HG03045 (cell line): ENCODE results near the gene LPP.

Experiments
- ATAC-seq: cut with Tn5 transposase; IDR thresholded peaks from one replicate; pipeline ENCODE4 v1.9.1; 2021; ENCODE audit warnings: mild to moderate bottlenecking, moderate library complexity; ENCODE audit not compliant: unreplicated experiment

Gene LPP

GRCh38 chr3:188761964-188762363 lies 608.0 kb downstream of the LPP start:
- no peak for ATAC-seq

GRCh38 chr3:188764609-188765008 lies 610.7 kb downstream of the LPP start:
- ATAC-seq, result no peak

- no peak for ATAC-seq
These were observed 615.9 kb downstream of the LPP start for GRCh38 chr3:188769831-188770230.

GRCh38 chr3:188772886-188773285 lies 618.9 kb downstream of the LPP start:
- ATAC-seq, result no peak

- ATAC-seq, result no peak
These were observed 621.5 kb downstream of the LPP start for GRCh38 chr3:188775412-188775811.

GRCh38 chr3:188776447-188776846 lies 622.5 kb downstream of the LPP start:
- ATAC-seq, result no peak

GRCh38 chr3:188778091-188778852 lies 624.3 kb downstream of the LPP start:
- no peak for ATAC-seq

GRCh38 chr3:188779281-188779980 lies 625.5 kb downstream of the LPP start:
- ATAC-seq, result no peak

GRCh38 chr3:188780193-188781147 lies 626.5 kb downstream of the LPP start:
- ATAC-seq, result no peak

GRCh38 chr3:188782613-188783124 lies 628.7 kb downstream of the LPP start:
- no peak for ATAC-seq

- ATAC-seq, result no peak
These were observed 632.5 kb downstream of the LPP start for GRCh38 chr3:188786424-188786823.

- no peak for ATAC-seq
These were observed 634.7 kb downstream of the LPP start for GRCh38 chr3:188788621-188789081.

- ATAC-seq, result no peak
These were observed 635.3 kb downstream of the LPP start for GRCh38 chr3:188789251-188789650.

- ATAC-seq, result no peak
These were observed 637.4 kb downstream of the LPP start for GRCh38 chr3:188791311-188791710.

GRCh38 chr3:188792793-188793192 lies 638.8 kb downstream of the LPP start:
- ATAC-seq, result no peak

- ATAC-seq, result no peak
These were observed 642.2 kb downstream of the LPP start for GRCh38 chr3:188796122-188796631.

- no peak for ATAC-seq
These were observed 643.1 kb downstream of the LPP start for GRCh38 chr3:188797045-188797444.

- no peak for ATAC-seq
These were observed 644.7 kb downstream of the LPP start for GRCh38 chr3:188798556-188799145.

- ATAC-seq, result no peak
These were observed 647.4 kb downstream of the LPP start for GRCh38 chr3:188801393-188801792.

GRCh38 chr3:188802645-188803044 lies 648.7 kb downstream of the LPP start:
- no peak for ATAC-seq
